Fibroblast of villous mesenchyme (primary cell): ENCODE measurements around the gene TIGD2. TPM values are rescaled to one million over a fixed set of nuclear protein-coding genes. Genes with fewer than 3 reads are reported as not detected.

Source experiments
- DNase-seq: peaks from one replicate; pipeline ENCODE4 v3.0.0-alpha.2; 2010; ENCODE audit warnings: low read depth
- H3K4me3 ChIP-seq: 2 replicates; pipeline ENCODE4 v1.5.1; 2011; ENCODE audit warnings: low read depth, mild to moderate bottlenecking, low read length
- total RNA-seq: library from RNA; depleted of rRNA; stranded (reverse); fragments of >200 nt; gene quantifications from 2 replicates; pipeline ENCODE4 v1.2.3, GENCODE V29; 2012
- TF ChIP-seq, protein P1 (sequence below): IDR thresholded peaks from 2 replicates; pipeline ENCODE4 v1.5.1; 2012; ENCODE audit warnings: low read depth, mild to moderate bottlenecking, low read length; ENCODE audit not compliant: insufficient read depth

TIGD2 gene
- total RNA-seq, 1 donor, result 12.5 TPM

DNA sequence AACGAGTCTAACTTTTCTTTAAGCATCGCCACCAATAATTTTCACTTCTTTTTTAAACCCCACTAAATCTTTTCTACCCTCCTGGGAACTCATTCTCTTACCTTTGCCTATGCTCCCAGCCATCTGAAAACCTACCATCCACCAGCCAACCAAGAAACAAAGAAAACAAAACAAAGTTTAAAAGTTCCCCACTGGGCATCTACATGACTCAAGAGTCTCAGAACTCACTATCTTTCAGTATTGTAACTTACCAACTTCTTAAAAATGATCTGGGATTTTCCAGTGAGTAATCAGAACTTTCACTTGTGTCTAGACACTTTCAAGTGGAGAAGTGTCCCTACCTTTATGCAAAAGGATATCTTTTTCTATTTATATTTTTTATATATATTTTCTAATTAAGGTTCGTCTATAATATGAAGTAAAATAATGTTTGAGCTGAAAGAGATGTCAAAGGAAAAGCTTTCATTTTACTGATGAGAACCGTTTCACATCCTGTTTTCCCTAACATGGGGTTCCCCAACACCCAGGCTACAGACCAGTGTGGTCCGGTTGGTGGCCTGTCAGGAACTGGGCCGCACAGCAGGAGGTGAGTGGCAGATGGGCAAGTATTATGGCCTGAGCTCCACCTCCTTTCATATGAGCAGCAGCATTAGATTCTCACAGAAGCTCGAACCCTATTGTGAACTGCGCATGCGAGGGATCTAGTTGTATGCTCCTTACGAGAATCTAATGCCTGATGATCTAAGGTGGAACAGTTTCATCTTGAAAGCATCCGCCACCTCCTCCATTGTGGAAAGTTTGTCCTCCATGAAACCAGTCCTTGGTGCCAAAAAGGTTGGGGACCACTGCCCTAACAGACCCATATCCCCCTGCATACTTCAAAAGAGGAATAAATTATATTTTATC lies 9.8 kb upstream of the TIGD2 start:
- no peak for DNase-seq
- TF ChIP-seq, protein P1, sequence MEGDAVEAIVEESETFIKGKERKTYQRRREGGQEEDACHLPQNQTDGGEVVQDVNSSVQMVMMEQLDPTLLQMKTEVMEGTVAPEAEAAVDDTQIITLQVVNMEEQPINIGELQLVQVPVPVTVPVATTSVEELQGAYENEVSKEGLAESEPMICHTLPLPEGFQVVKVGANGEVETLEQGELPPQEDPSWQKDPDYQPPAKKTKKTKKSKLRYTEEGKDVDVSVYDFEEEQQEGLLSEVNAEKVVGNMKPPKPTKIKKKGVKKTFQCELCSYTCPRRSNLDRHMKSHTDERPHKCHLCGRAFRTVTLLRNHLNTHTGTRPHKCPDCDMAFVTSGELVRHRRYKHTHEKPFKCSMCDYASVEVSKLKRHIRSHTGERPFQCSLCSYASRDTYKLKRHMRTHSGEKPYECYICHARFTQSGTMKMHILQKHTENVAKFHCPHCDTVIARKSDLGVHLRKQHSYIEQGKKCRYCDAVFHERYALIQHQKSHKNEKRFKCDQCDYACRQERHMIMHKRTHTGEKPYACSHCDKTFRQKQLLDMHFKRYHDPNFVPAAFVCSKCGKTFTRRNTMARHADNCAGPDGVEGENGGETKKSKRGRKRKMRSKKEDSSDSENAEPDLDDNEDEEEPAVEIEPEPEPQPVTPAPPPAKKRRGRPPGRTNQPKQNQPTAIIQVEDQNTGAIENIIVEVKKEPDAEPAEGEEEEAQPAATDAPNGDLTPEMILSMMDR, result no peak
- H3K4me3 ChIP-seq, result no peak overlapping the region

GRCh38 chr4:89105726-89106125 lies 5.6 kb upstream of the TIGD2 start:
- no peak overlapping the region for H3K4me3 ChIP-seq
- no peak for DNase-seq
- TF ChIP-seq, protein P1, result no peak

- DNase-seq, result no peak
- no peak overlapping the region for H3K4me3 ChIP-seq
- TF ChIP-seq, protein P1, result no peak
Observed at GRCh38 chr4:89108091-89108490, 3.2 kb upstream of the TIGD2 start.

- TF ChIP-seq, protein P1, result no peak
- DNase-seq, result no peak
- H3K4me3 ChIP-seq, result peak overlapping the region; percentile 80
Observed at GRCh38 chr4:89109841-89110540, 1.3 kb upstream of the TIGD2 start.

- DNase-seq, result no peak
- peak overlapping the region; percentile 80 for H3K4me3 ChIP-seq
- TF ChIP-seq, protein P1, result no peak
Observed at GRCh38 chr4:89110541-89110985, 770 bp upstream of the TIGD2 start.

DNA sequence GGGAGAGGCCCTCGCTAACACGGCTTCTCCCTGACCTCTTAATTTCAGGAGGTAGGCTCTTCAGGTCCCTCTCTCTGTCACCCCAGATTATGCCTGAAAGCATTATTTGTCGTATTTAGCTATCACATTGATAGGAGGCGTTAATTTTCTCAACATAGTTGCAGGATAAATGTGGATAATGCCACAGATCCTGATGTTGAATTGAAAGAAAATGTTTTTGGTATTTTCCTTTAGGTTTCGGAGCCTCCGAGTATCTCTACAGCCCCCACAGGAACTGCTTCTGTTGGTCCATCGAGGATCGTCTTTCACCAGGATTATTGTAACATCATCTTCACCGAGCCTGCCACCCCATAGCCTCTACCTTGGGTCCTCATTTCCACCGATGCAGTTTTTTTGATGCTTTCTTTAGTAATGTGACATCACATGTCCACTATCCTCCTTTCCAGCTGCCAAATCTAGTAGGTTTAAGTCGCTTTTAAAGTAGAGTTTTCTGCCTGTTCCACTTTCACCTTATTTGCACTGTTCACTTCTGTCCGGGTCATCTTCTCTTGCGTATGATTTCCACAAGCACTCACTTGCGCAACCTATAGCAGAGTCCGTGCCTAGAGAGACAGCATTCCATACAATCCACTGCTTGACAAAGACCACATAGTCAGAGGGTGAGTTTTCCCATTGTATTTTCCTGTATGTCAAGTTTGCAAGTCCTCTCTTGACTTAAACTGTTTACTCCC lies 665 bp downstream of the TIGD2 start:
- peak overlapping the region; percentile 80 for H3K4me3 ChIP-seq
- DNase-seq, result peak; percentile 96
- TF ChIP-seq, protein P1, result no peak
